Measurements from ENCODE around the gene CAPZA1.

CAPZA1 gene

GRCh38 chr1:112678605-112679004, 59.0 kb downstream of the CAPZA1 start:
- no peak for DNase-seq

- DNase-seq, result no peak
Observed at GRCh38 chr1:112685913-112686312, 66.3 kb downstream of the CAPZA1 start.

GRCh38 chr1:112686417-112686816, 66.8 kb downstream of the CAPZA1 start:
- no peak for DNase-seq

- no peak for DNase-seq
Observed at GRCh38 chr1:112686835-112687234, 67.2 kb downstream of the CAPZA1 start.

- DNase-seq, result no peak
Observed at GRCh38 chr1:112687361-112687760, 67.7 kb downstream of the CAPZA1 start.

- no peak for DNase-seq
Observed at GRCh38 chr1:112687785-112688496, 68.3 kb downstream of the CAPZA1 start.

- DNase-seq, result no peak
Observed at GRCh38 chr1:112688781-112689193, 69.2 kb downstream of the CAPZA1 start.

- no peak for DNase-seq
Observed at GRCh38 chr1:112689196-112689841, 69.7 kb downstream of the CAPZA1 start.

GRCh38 chr1:112689842-112690237, 70.2 kb downstream of the CAPZA1 start:
- no peak for DNase-seq

GRCh38 chr1:112692681-112693080, 73.0 kb downstream of the CAPZA1 start:
- DNase-seq, result no peak

- DNase-seq, result no peak
Observed at GRCh38 chr1:112693821-112694220, 74.2 kb downstream of the CAPZA1 start.

GRCh38 chr1:112694363-112694929, 74.8 kb downstream of the CAPZA1 start:
- no peak for DNase-seq

GRCh38 chr1:112695276-112695675, 75.6 kb downstream of the CAPZA1 start:
- no peak for DNase-seq

GRCh38 chr1:112696578-112697314, 77.1 kb downstream of the CAPZA1 start:
- no peak for DNase-seq

GRCh38 chr1:112697781-112698201, 78.2 kb downstream of the CAPZA1 start:
- DNase-seq, result no peak

- no peak for DNase-seq
Observed at GRCh38 chr1:112698366-112699310, 79.0 kb downstream of the CAPZA1 start.

GRCh38 chr1:112699425-112700144, 80.0 kb downstream of the CAPZA1 start:
- no peak for DNase-seq

GRCh38 chr1:112700290-112701226, 80.9 kb downstream of the CAPZA1 start:
- DNase-seq, result no peak

GRCh38 chr1:112701227-112702066, 81.8 kb downstream of the CAPZA1 start:
- DNase-seq, result no peak

GRCh38 chr1:112702067-112702395, 82.4 kb downstream of the CAPZA1 start:
- DNase-seq, result no peak

Measured in AML-193 (cell line).